OCI-LY3 (cell line): ENCODE measurements around the gene DTX2.
"Not testable (repeated sequence)": the region's sequence is repeated elsewhere in the genome, so short reads cannot be mapped to it uniquely, and the experiment has no call there.

Experiments
- H2AFZ ChIP-seq: fragments of 200-600, 300-600 bp; shearing (Covaris generic); 2 replicates; pipeline ENCODE4 v1.6.0; 2014; ENCODE audit warnings: antibody characterized with exemption, low read depth, low read length
- H3K27ac ChIP-seq: fragments of 200-600, 300-600 bp; sonication (generic); 2 replicates; pipeline ENCODE4 v1.5.1; 2014; ENCODE audit warnings: mild to moderate bottlenecking, low read length, moderate library complexity, mixed read lengths
- H3K27me3 ChIP-seq: fragments of 200-600, 300-600 bp; sonication (generic); 2 replicates; pipeline ENCODE4 v1.6.1; 2014; ENCODE audit warnings: low read depth, low read length, mixed read lengths
- H3K36me3 ChIP-seq: fragments of 200-600, 300-600 bp; sonication (generic); replicated peaks from 2 replicates; pipeline ENCODE3; 2014; ENCODE audit warnings: low read depth, low read length, mixed read lengths
- H3K4me1 ChIP-seq: fragments of 300-600, 200-600 bp; sonication (generic); 2 replicates; pipeline ENCODE4 v1.6.1; 2014; ENCODE audit warnings: low read length, mixed read lengths
- H3K4me2 ChIP-seq: fragments of 200-600, 300-600 bp; sonication (generic); 2 replicates; pipeline ENCODE4 v1.6.1; 2014; ENCODE audit warnings: low read length, mixed read lengths
- H3K4me3 ChIP-seq: fragments of 300-600, 200-600 bp; sonication (generic); 2 replicates; pipeline ENCODE4 v1.5.1; 2014; ENCODE audit warnings: antibody characterized with exemption, mild to moderate bottlenecking, low read length, moderate library complexity
- H3K79me2 ChIP-seq: fragments of 300-600, 200-600 bp; shearing (Covaris generic); 2 replicates; pipeline ENCODE4 v1.6.1; 2014; ENCODE audit warnings: mild to moderate bottlenecking, low read length, mixed read lengths
- H3K9ac ChIP-seq: fragments of 300-600, 200-600 bp; shearing (Covaris generic); 2 replicates; pipeline ENCODE4 v1.6.0; 2014; ENCODE audit warnings: mild to moderate bottlenecking, low read length, moderate library complexity
- H3K9me3 ChIP-seq: fragments of 200-600, 300-600 bp; shearing (Covaris generic); 2 replicates; pipeline ENCODE4 v1.6.1; 2014; ENCODE audit warnings: low read length, mixed read lengths; ENCODE audit not compliant: insufficient read depth
- H4K20me1 ChIP-seq: fragments of 200-600, 300-600 bp; sonication (generic); 2 replicates; pipeline ENCODE4 v1.6.1; 2016; ENCODE audit warnings: low read length, mixed read lengths; ENCODE audit not compliant: insufficient read depth
- CTCF ChIP-seq: fragments of 200-600, 300-600 bp; sonication (generic); IDR thresholded peaks from 2 replicates; pipeline ENCODE4 v1.5.1; 2014; ENCODE audit warnings: antibody characterized with exemption, low read length, low read depth
- EZH2phosphoT487 ChIP-seq: fragments of 200-600 bp; shearing (Covaris generic); IDR thresholded peaks from 2 replicates; pipeline ENCODE4 v1.6.1; 2018; ENCODE audit warnings: antibody characterized with exemption, mixed run types, low read depth

The DTX2 gene

DNA sequence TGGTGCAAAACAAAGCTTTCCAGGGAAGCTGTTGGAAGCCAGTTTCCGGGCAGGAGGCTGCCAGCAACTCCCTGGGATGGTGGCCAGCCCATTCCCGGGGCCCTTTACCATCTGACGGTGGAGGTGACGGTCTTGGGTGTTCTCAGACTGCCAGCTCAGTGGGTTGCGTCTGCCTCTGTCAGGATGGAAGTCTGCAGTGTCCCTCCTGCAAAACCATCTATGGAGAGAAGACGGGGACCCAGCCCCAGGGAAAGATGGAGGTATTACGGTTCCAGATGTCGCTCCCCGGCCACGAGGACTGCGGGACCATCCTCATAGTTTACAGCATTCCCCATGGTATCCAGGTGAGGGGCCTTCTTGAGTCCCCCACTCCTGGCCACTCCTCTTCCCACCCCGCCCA, 41.7 kb downstream of the DTX2 start:
- H2AFZ ChIP-seq, H3K27me3 ChIP-seq, H3K9me3 ChIP-seq, H3K4me3 ChIP-seq, H3K79me2 ChIP-seq, H4K20me1 ChIP-seq, H3K4me2 ChIP-seq, H3K27ac ChIP-seq, H3K4me1 ChIP-seq, H3K36me3 ChIP-seq, H3K9ac ChIP-seq: not testable (repeated sequence)

- H3K4me2 ChIP-seq, H3K9ac ChIP-seq: not testable (repeated sequence)
Measured at GRCh38 chr7:76504351-76505167, 43.0 kb downstream of the DTX2 start.

GRCh38 chr7:76505168-76506080, 43.9 kb downstream of the DTX2 start:
- H3K4me2 ChIP-seq: no peak overlapping the region
- no peaks in the 10 kb centered on the region for H3K4me1 ChIP-seq
- no peak overlapping the region for H2AFZ ChIP-seq
- H3K36me3 ChIP-seq: peaks cover 5% of the 10 kb centered on the region
- H4K20me1 ChIP-seq: no peaks in the 10 kb centered on the region
- H3K9ac ChIP-seq: no peak overlapping the region
- H3K27me3 ChIP-seq: no peaks in the 10 kb centered on the region
- no peak for TF ChIP-seq EZH2phosphoT487
- TF ChIP-seq CTCF: no peak
- no peaks in the 10 kb centered on the region for H3K79me2 ChIP-seq
- H3K4me3 ChIP-seq: no peak overlapping the region
- no peak overlapping the region for H3K27ac ChIP-seq
- H3K9me3 ChIP-seq: no peaks in the 10 kb centered on the region

More at GRCh38 chr7:76504351-76505167, 43.0 kb downstream of the DTX2 start:
- H3K36me3 ChIP-seq, H3K27ac ChIP-seq, H4K20me1 ChIP-seq, H3K4me3 ChIP-seq, H3K4me1 ChIP-seq, H2AFZ ChIP-seq, H3K79me2 ChIP-seq, H3K9me3 ChIP-seq, H3K27me3 ChIP-seq: not testable (repeated sequence)

GRCh38 chr7:76506081-76506440, 44.6 kb downstream of the DTX2 start:
- Histone ChIP-seq H3K36me3 (peaks cover 5% of the 10 kb centered on the region), H3K4me3 (no peak overlapping the region), H2AFZ (no peak overlapping the region), H4K20me1 (no peaks in the 10 kb centered on the region), H3K27me3 (no peaks in the 10 kb centered on the region), H3K9ac (no peak overlapping the region), H3K4me2 (no peak overlapping the region), H3K9me3 (no peaks in the 10 kb centered on the region), H3K4me1 (no peaks in the 10 kb centered on the region), H3K27ac (no peak overlapping the region), H3K79me2 (no peaks in the 10 kb centered on the region)
- TF ChIP-seq CTCF: no peak
- no peak for TF ChIP-seq EZH2phosphoT487

- not testable (repeated sequence) for H3K27me3 ChIP-seq, H3K9ac ChIP-seq, H3K79me2 ChIP-seq, H3K4me3 ChIP-seq, H3K36me3 ChIP-seq, H3K27ac ChIP-seq, H3K9me3 ChIP-seq, H3K4me1 ChIP-seq, H4K20me1 ChIP-seq, H3K4me2 ChIP-seq, H2AFZ ChIP-seq
Measured at GRCh38 chr7:76506643-76507042, 45.1 kb downstream of the DTX2 start.
